H1 (cell line): ENCODE results near the gene TAF11L3. TPM values are rescaled to one million over a fixed set of nuclear protein-coding genes. Genes with fewer than 3 reads are reported as not detected.
"Not testable (repeated sequence)": the region's sequence is repeated elsewhere in the genome, so short reads cannot be mapped to it uniquely, and the experiment has no call there.

Source experiments
- CTCF ChIA-PET: fragments of 300-600 bp; sonication (Branson Sonifier 250); formaldehyde crosslinking; loops from one replicate; lab custom pipeline; 2021; ENCODE audit not compliant: partially characterized antibody; lab: Charles Lee
- POLR2A ChIA-PET: fragments of 300-600 bp; sonication (Branson Sonifier 250); formaldehyde crosslinking; loops from one replicate; lab custom pipeline; 2021; ENCODE audit warnings: inconsistent platforms; ENCODE audit not compliant: partially characterized antibody; lab: Charles Lee
- DNase-seq, 2 experiments: peaks; one replicate each; pipeline versions ENCODE4 v3.0.0 to v3.0.0-alpha.2; 2010 to 2022; ENCODE audit warnings: low spot score in 2 of 2, low read depth in 1 of 2, mixed read lengths in 1 of 2
- FAIRE-seq: peaks from 2 replicates; lab custom pipeline; 2011; peaks lifted over from hg19 to GRCh38; lab: Jason Lieb, UNC
- H2AFZ ChIP-seq: 2 replicates; pipeline ENCODE4 v1.8.1; 2012; ENCODE audit warnings: low read length, inconsistent platforms
- H2AK5ac ChIP-seq: 2 replicates; pipeline ENCODE4 v1.6.1; 2013; ENCODE audit warnings: low read depth, low read length
- H2BK120ac ChIP-seq: replicated peaks from 2 replicates; pipeline ENCODE3; 2013; ENCODE audit warnings: low read depth, low read length, inconsistent platforms
- H2BK12ac ChIP-seq: 2 replicates; pipeline ENCODE4 v1.6.1; 2013; ENCODE audit warnings: low read depth, low read length
- H2BK15ac ChIP-seq: 2 replicates; pipeline ENCODE4 v1.6.1; 2013; ENCODE audit warnings: low read length
- H2BK20ac ChIP-seq: 2 replicates; pipeline ENCODE4 v1.6.1; 2013; ENCODE audit warnings: low read length
- H2BK5ac ChIP-seq: 2 replicates; pipeline ENCODE4 v1.6.1; 2013; ENCODE audit warnings: low read depth, low read length
- H3K14ac ChIP-seq: 2 replicates; pipeline ENCODE4 v1.6.1; 2013; ENCODE audit warnings: inconsistent platforms; ENCODE audit not compliant: insufficient read length
- H3K18ac ChIP-seq: 2 replicates; pipeline ENCODE4 v1.6.1; 2013; ENCODE audit warnings: low read length; ENCODE audit errors: extremely low read depth
- H3K23ac ChIP-seq: 2 replicates; pipeline ENCODE4 v1.6.1; 2013; ENCODE audit warnings: inconsistent platforms; ENCODE audit not compliant: insufficient read length
- H3K23me2 ChIP-seq: 2 replicates; pipeline ENCODE4 v1.6.1; 2013; ENCODE audit warnings: low read depth, low read length
- H3K27ac ChIP-seq: 2 replicates; pipeline ENCODE4 v1.6.1; 2011; ENCODE audit warnings: low read depth, low read length, inconsistent platforms
- H3K27me3 ChIP-seq, 4 experiments: replicated peaks in 1 of 4; 1 replicate in 1 of 4; 2 replicates in 3 of 4; pipeline versions ENCODE4 v1.6.1 to v1.8.1; 2011 to 2013; ENCODE audit warnings: low read length in 3 of 4, mild to moderate bottlenecking in 3 of 4, inconsistent platforms in 2 of 4, mixed read lengths in 2 of 4, moderate library complexity in 1 of 4; ENCODE audit not compliant: control insufficient read depth in 3 of 4, insufficient read depth in 3 of 4; ENCODE audit errors: extremely low read depth in 1 of 4
- H3K36me3 ChIP-seq, 4 experiments: 2 replicates each; pipeline versions ENCODE4 v1.6.1 to v1.8.1; 2011 to 2013; ENCODE audit warnings: mild to moderate bottlenecking in 4 of 4, low read length in 3 of 4, moderate library complexity in 2 of 4, control low read depth in 1 of 4, inconsistent platforms in 1 of 4; ENCODE audit not compliant: insufficient read depth in 4 of 4, control insufficient read depth in 2 of 4
- H3K4ac ChIP-seq: replicated peaks from 2 replicates; pipeline ENCODE3; 2013; ENCODE audit warnings: low read length, low read depth, mixed read lengths, inconsistent platforms; ENCODE audit not compliant: insufficient read length
- H3K4me1 ChIP-seq, 4 experiments: replicated peaks in 1 of 4; 1 replicate in 1 of 4; 2 replicates in 3 of 4; pipeline versions ENCODE4 v1.6.1 to v1.8.1; 2011 to 2013; ENCODE audit warnings: low read length in 3 of 4, inconsistent platforms in 2 of 4, mixed read lengths in 1 of 4; ENCODE audit not compliant: insufficient read depth in 4 of 4, control insufficient read depth in 3 of 4
- H3K4me2 ChIP-seq, 2 experiments: 2 replicates each; pipeline versions ENCODE4 v1.6.1 to v1.8.1; 2011 to 2013; ENCODE audit warnings: low read depth in 2 of 2, low read length in 2 of 2, control low read depth in 1 of 2, inconsistent platforms in 1 of 2, mild to moderate bottlenecking in 1 of 2; ENCODE audit not compliant: insufficient read depth in 1 of 2
- H3K4me3 ChIP-seq, 4 experiments: fragments of 200-600, 300-600 bp in 1 of 4; sonication (generic), shearing (Covaris generic), sonication (Bioruptor Twin) in 1 of 4; 2 replicates each; pipeline versions ENCODE4 v1.5.1 to v1.8.1; 2011 to 2016; ENCODE audit warnings: low read length in 4 of 4, low read depth in 3 of 4, control low read depth in 2 of 4, inconsistent platforms in 2 of 4, mild to moderate bottlenecking in 2 of 4, mixed read lengths in 1 of 4, moderate library complexity in 1 of 4; ENCODE audit not compliant: insufficient read depth in 2 of 4; ENCODE audit errors: extremely low read depth in 1 of 4
- H3K56ac ChIP-seq: replicated peaks from 2 replicates; pipeline ENCODE3; 2013; ENCODE audit warnings: low read depth, mild to moderate bottlenecking, mixed read lengths, low read length, inconsistent platforms; ENCODE audit not compliant: insufficient read length
- H3K79me1 ChIP-seq: 2 replicates; pipeline ENCODE4 v1.6.1; 2013; ENCODE audit warnings: low read depth, low read length, control low read depth
- H3K79me2 ChIP-seq, 2 experiments: 2 replicates each; pipeline versions ENCODE4 v1.6.1 to v1.8.1; 2012 to 2013; ENCODE audit warnings: low read length in 2 of 2, mild to moderate bottlenecking in 2 of 2, inconsistent platforms in 1 of 2; ENCODE audit not compliant: insufficient read depth in 2 of 2, control insufficient read depth in 1 of 2
- H3K9ac ChIP-seq, 4 experiments: replicated peaks in 1 of 4; 1 replicate in 1 of 4; 2 replicates in 3 of 4; pipeline versions ENCODE4 v1.6.1 to v1.8.1; 2011 to 2013; ENCODE audit warnings: low read depth in 3 of 4, low read length in 3 of 4, control low read depth in 2 of 4, mild to moderate bottlenecking in 2 of 4, moderate library complexity in 2 of 4, inconsistent platforms in 1 of 4; ENCODE audit errors: extremely low read depth in 1 of 4
- H3K9me3 ChIP-seq, 2 experiments: 2 replicates each; pipeline versions ENCODE4 v1.6.1 to v1.8.1; 2012 to 2013; ENCODE audit warnings: mild to moderate bottlenecking in 2 of 2, moderate library complexity in 2 of 2, control low read depth in 1 of 2, inconsistent platforms in 1 of 2, low read depth in 1 of 2, low read length in 1 of 2, mixed read lengths in 1 of 2; ENCODE audit not compliant: insufficient read depth in 2 of 2
- H4K20me1 ChIP-seq, 2 experiments: replicated peaks in 1 of 2; 2 replicates each; pipeline versions ENCODE3 to v1.8.1; 2011 to 2013; ENCODE audit warnings: inconsistent platforms in 2 of 2, low read length in 2 of 2, mild to moderate bottlenecking in 1 of 2; ENCODE audit not compliant: insufficient read depth in 2 of 2, control insufficient read depth in 1 of 2
- H4K5ac ChIP-seq: 2 replicates; pipeline ENCODE4 v1.6.1; 2013; ENCODE audit warnings: low read length, low read depth, mixed read lengths, inconsistent platforms; ENCODE audit not compliant: insufficient read length
- H4K8ac ChIP-seq: 2 replicates; pipeline ENCODE4 v1.8.0; 2013; ENCODE audit warnings: mild to moderate bottlenecking, moderate library complexity, low read length, inconsistent platforms; ENCODE audit not compliant: insufficient read depth; ENCODE audit errors: extremely low read depth
- H4K91ac ChIP-seq: replicated peaks from 2 replicates; pipeline ENCODE3; 2013; ENCODE audit warnings: low read length, mixed read lengths, inconsistent platforms; ENCODE audit not compliant: insufficient read length
- WGBS, 2 experiments: shearing (Covaris generic) in 1 of 2; methylation state at CpG; one replicate each; pipeline versions ENCODE4 v1.1.6 to v1.1.7; 2013 to 2015; ENCODE audit warnings: low lambda C conversion rate in 2 of 2, mixed read lengths in 2 of 2, inconsistent platforms in 1 of 2, low coverage in 1 of 2, missing lambda C conversion rate in 1 of 2; ENCODE audit not compliant: insufficient replicate concordance in 2 of 2, insufficient coverage in 1 of 2, insufficient read length in 1 of 2; ENCODE audit errors: extremely low coverage in 1 of 2, missing lambda C conversion rate in 1 of 2; 5-methylcytosine and 5-hydroxymethylcytosine counted together
- polyA plus RNA-seq, 7 experiments: library from polyadenylated mRNA; depleted of rRNA in 3 of 7; stranded (reverse) in 5 of 7; unstranded in 2 of 7; fragments of >200 nt in 5 of 7; fragments of 200-250 nt in 2 of 7; gene quantifications; 1 replicate in 5 of 7; 2 replicates in 1 of 7; 4 replicates in 1 of 7; pipeline versions ENCODE4 v1.2.1 to v1.2.3, GENCODE V29; 2011 to 2013; ENCODE audit warnings: missing spikeins in 2 of 7, mixed read lengths in 2 of 7
- total RNA-seq: library from RNA; stranded (reverse); fragmentation: NEBNext Ultra II Directional; extraction: Animal tissue kit (Norgen Biotek cat#: 25700); gene quantifications from 2 replicates; pipeline ENCODE4 v1.2.1, GENCODE V29; 2021

TAF11L3 gene
- total and polyA plus RNA-seq, 2 of the 8 experiments (the other 6 are each of a cell fraction or from before 2014, with no cell fraction given), result not detected

- H2BK120ac ChIP-seq, H3K4me3 ChIP-seq, H3K9ac ChIP-seq, H2BK15ac ChIP-seq, H3K14ac ChIP-seq, H3K27me3 ChIP-seq, H4K5ac ChIP-seq, H2AFZ ChIP-seq, H2AK5ac ChIP-seq, H4K91ac ChIP-seq, H4K20me1 ChIP-seq, POLR2A ChIA-PET, H2BK20ac ChIP-seq, H3K23ac ChIP-seq, H3K4me2 ChIP-seq, H3K18ac ChIP-seq, H3K4me1 ChIP-seq, H4K8ac ChIP-seq, H3K79me2 ChIP-seq, H3K36me3 ChIP-seq, H2BK5ac ChIP-seq, H3K79me1 ChIP-seq, CTCF ChIA-PET, H3K4ac ChIP-seq, H3K23me2 ChIP-seq, H3K56ac ChIP-seq, DNase-seq, H3K9me3 ChIP-seq, H3K27ac ChIP-seq, H2BK12ac ChIP-seq, FAIRE-seq: not testable (repeated sequence)
- 89% methylated on average over 10 of the region's 10 CpGs; no CpG with 5 or more reads in 1 of the 2 experiments for WGBS, 2 experiments
Measured at GRCh38 chr5:17486464-17487173, 31.5 kb upstream of the TAF11L3 start.
